RWPE1 (cell line): ENCODE results near the gene TPM3.
A peak's percentile ranks its signal among the peaks of the same experiment; 100 is the strongest.

ENCODE experiments used
- CTCF ChIA-PET: fragments of 350-600 bp; sonication (Branson Sonifier 250); formaldehyde crosslinking; extraction: SDS; loops from one replicate; lab custom pipeline; 2021; lab: Yijun Ruan, JAX
- POLR2A ChIA-PET: fragments of 400-600 bp; formaldehyde crosslinking; extraction: SDS; loops from one replicate; lab custom pipeline; 2020; ENCODE audit warnings: antibody characterized with exemption; ENCODE audit not compliant: low non-redundant PET; lab: Yijun Ruan, JAX
- DNase-seq: peaks from one replicate; pipeline ENCODE4 v3.0.0; 2012; ENCODE audit warnings: low spot score
- H3K27ac ChIP-seq: fragments of 450-650 bp; 2 replicates; pipeline ENCODE4 v1.5.1; 2017
- TF ChIP-seq, protein P1 (sequence below): fragments of 450-650 bp; conservative IDR thresholded peaks from 2 replicates; pipeline ENCODE4 v1.5.1; 2017; ENCODE audit warnings: low read depth, mild to moderate bottlenecking

The TPM3 gene

DNA sequence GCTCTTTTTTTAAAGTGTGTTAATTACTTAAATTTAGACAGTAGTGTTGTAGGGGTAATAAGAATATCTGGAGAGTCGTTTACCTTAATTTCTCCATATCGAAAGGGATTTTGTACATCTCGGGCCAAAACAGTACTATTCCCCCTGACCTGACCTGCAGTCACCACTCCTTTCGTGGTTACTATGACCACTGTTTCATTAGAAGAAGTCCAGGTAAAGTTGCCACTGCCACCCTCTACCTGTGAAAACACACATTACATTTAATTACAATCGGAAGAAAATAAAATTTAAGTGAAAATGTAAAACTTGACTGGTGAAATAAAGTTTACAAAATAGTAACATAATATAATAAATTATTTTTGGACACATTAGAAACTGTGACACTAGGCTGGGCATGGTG, 74.3 kb downstream of the TPM3 start:
- peak; percentile 13 for DNase-seq
- no peak overlapping the region for H3K27ac ChIP-seq
- CTCF ChIA-PET, result interaction anchor here (0.7 kb wide), 1 partner anchor 131 kb away, joined by 3 read pairs; no protein-coding TSS in a partner anchor
- POLR2A ChIA-PET, result no interaction called here
- TF ChIP-seq, protein P1, sequence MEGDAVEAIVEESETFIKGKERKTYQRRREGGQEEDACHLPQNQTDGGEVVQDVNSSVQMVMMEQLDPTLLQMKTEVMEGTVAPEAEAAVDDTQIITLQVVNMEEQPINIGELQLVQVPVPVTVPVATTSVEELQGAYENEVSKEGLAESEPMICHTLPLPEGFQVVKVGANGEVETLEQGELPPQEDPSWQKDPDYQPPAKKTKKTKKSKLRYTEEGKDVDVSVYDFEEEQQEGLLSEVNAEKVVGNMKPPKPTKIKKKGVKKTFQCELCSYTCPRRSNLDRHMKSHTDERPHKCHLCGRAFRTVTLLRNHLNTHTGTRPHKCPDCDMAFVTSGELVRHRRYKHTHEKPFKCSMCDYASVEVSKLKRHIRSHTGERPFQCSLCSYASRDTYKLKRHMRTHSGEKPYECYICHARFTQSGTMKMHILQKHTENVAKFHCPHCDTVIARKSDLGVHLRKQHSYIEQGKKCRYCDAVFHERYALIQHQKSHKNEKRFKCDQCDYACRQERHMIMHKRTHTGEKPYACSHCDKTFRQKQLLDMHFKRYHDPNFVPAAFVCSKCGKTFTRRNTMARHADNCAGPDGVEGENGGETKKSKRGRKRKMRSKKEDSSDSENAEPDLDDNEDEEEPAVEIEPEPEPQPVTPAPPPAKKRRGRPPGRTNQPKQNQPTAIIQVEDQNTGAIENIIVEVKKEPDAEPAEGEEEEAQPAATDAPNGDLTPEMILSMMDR, result no peak

DNA sequence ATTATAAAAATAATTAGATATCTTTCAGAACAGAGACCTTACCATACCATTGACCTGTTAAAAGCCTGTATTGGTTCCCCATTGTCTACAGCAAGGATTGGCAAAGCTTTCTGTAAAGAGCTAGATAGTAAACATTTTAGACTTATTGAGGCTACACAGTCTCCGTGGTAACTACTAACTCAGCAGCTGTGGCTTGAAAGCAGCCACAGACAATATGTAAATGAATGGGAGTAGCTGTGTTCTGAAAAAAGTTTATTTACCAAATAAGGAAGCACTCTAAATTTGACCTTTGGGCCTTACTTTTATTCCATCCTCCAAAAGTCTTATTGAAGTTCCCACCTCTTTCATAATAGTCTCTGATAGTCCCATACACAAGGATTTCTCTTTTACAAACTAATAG, 76.7 kb downstream of the TPM3 start:
- TF ChIP-seq, protein P1, result no peak
- CTCF ChIA-PET, result no interaction called here
- DNase-seq, result no peak
- POLR2A ChIA-PET, result no interaction called here
- H3K27ac ChIP-seq, result no peak overlapping the region
